Esophagus muscularis mucosa (tissue), 4 donors: Measurements from ENCODE around the gene NUP93. TPM values are rescaled to one million over a fixed set of nuclear protein-coding genes. Genes with fewer than 3 reads are reported as not detected.

Source experiments
- DNase-seq: peaks from one replicate; pipeline ENCODE4 v3.0.0-alpha.2; 2017; ENCODE audit errors: extremely low spot score
- H3K27ac ChIP-seq, 4 donors: fragments of 200-600 bp; sonication (generic); replicated peaks in 1 of 4; 1 replicate in 3 of 4; 2 replicates in 1 of 4; pipeline ENCODE4 v1.5.1; 2016 to 2019; ENCODE audit warnings: mild to moderate bottlenecking in 1 of 4
- H3K27me3 ChIP-seq, 4 donors: fragments of 200-600 bp; sonication (generic); one replicate each; pipeline versions ENCODE4 v1.5.1 to v1.6.0; 2016 to 2019
- H3K36me3 ChIP-seq, 4 donors: fragments of 200-600 bp; sonication (generic); one replicate each; pipeline ENCODE4 v1.5.1; 2016 to 2019
- H3K4me1 ChIP-seq, 4 donors: fragments of 200-600 bp; sonication (generic); one replicate each; pipeline ENCODE4 v1.5.1; 2016 to 2019
- H3K4me3 ChIP-seq, 4 donors: fragments of 200-600 bp; sonication (generic); 1 replicate in 2 of 4; 2 replicates in 2 of 4; pipeline ENCODE4 v1.5.1; 2016 to 2019; ENCODE audit warnings: mild to moderate bottlenecking in 4 of 4, moderate library complexity in 1 of 4
- H3K9me3 ChIP-seq, 4 donors: fragments of 200-600 bp; sonication (generic); 1 replicate in 3 of 4; 2 replicates in 1 of 4; pipeline ENCODE4 v1.5.1; 2016 to 2019
- CTCF ChIP-seq, 3 experiments: fragments of 200-600 bp in 2 of 3; fragments of 450-650 bp in 1 of 3; sonication (generic) in 2 of 3; IDR thresholded peaks; one replicate each; pipeline ENCODE4 v1.5.1; 2017 to 2019; ENCODE audit warnings: antibody characterized with exemption in 3 of 3, mild to moderate bottlenecking in 2 of 3, moderate library complexity in 1 of 3
- EP300 ChIP-seq: sonication (generic); formaldehyde crosslinking; IDR thresholded peaks from one replicate; pipeline ENCODE4 v1.6.1; 2017; ENCODE audit warnings: antibody characterized with exemption
- POLR2A ChIP-seq: fragments of 450-650 bp; IDR thresholded peaks from one replicate; pipeline ENCODE4 v1.6.1; 2017; ENCODE audit warnings: antibody characterized with exemption, moderate library complexity, mild to moderate bottlenecking, low read depth
- POLR2AphosphoS5 ChIP-seq, 2 donors: sonication (generic); formaldehyde crosslinking; IDR thresholded peaks; one replicate each; pipeline ENCODE4 v1.6.1; 2017; ENCODE audit warnings: antibody characterized with exemption in 2 of 2
- WGBS: methylation state at CpG from one replicate; pipeline ENCODE4 v1.1.5; 2018; 5-methylcytosine and 5-hydroxymethylcytosine counted together
- intact Hi-C: fragments of 100-400 bp; cut with DNase I; formaldehyde crosslinking; loops from one replicate; pipeline ENCODE4 v1.15.1; 2023
- total RNA-seq, 4 donors: library from RNA; depleted of rRNA; stranded (reverse); fragments of >200 nt; gene quantifications; one replicate each; pipeline versions ENCODE4 v1.1.0 to v1.2.1, GENCODE V29; 2016

NUP93 gene
- total RNA-seq, 4 donors from 2014 or later: 34.0 to 47.5 (median 36.5) TPM

GRCh38 chr16:56856876-56857447 lies 127.0 kb downstream of the NUP93 start:
- Histone ChIP-seq H3K27me3 (no peaks in the 10 kb centered on the region), H3K36me3 (no peaks in the 10 kb centered on the region), H3K4me1 (no peaks in the 10 kb centered on the region), H3K27ac (no peak overlapping the region), H3K4me3 (no peak overlapping the region), H3K9me3 (no peaks in the 10 kb centered on the region)
- TF ChIP-seq EP300 (no peak), POLR2AphosphoS5 (IDR thresholded peaks at IDR 0.05) (no peak), CTCF (IDR thresholded peaks at IDR 0.05) (no peak), POLR2A (no peak)
- 62% methylated on average over 6 of the region's 6 CpGs for WGBS
- intact Hi-C loops: no loop called here
- no peak for DNase-seq

GRCh38 chr16:56858374-56858773 lies 128.4 kb downstream of the NUP93 start:
- no peaks in the 10 kb centered on the region for H3K9me3 ChIP-seq
- H3K27ac ChIP-seq: no peak overlapping the region
- H3K27me3 ChIP-seq: no peaks in the 10 kb centered on the region
- H3K36me3 ChIP-seq: no peaks in the 10 kb centered on the region
- TF ChIP-seq CTCF (IDR thresholded peaks at IDR 0.05) (no peak), POLR2AphosphoS5 (IDR thresholded peaks at IDR 0.05) (no peak), EP300 (no peak), POLR2A (no peak)
- H3K4me1 ChIP-seq: no peaks in the 10 kb centered on the region
- 93% methylated on average over 14 of the region's 14 CpGs for WGBS
- H3K4me3 ChIP-seq: no peak overlapping the region
- no peak for DNase-seq
- intact Hi-C loops: no loop called here

GRCh38 chr16:56859636-56860035 lies 129.7 kb downstream of the NUP93 start:
- Histone ChIP-seq H3K9me3 (no peaks in the 10 kb centered on the region), H3K27ac (no peak overlapping the region), H3K4me3 (no peak overlapping the region), H3K27me3 (no peaks in the 10 kb centered on the region), H3K4me1 (no peaks in the 10 kb centered on the region), H3K36me3 (no peaks in the 10 kb centered on the region)
- TF ChIP-seq CTCF (IDR thresholded peaks at IDR 0.05) (no peak), POLR2AphosphoS5 (IDR thresholded peaks at IDR 0.05) (no peak), EP300 (no peak), POLR2A (no peak)
- no peak for DNase-seq
- intact Hi-C loops: no loop called here
- WGBS: 85% methylated on average over 2 of the region's 2 CpGs

- Histone ChIP-seq H3K36me3 (no peaks in the 10 kb centered on the region), H3K4me1 (no peaks in the 10 kb centered on the region), H3K4me3 (no peak overlapping the region), H3K27ac (no peak overlapping the region), H3K27me3 (no peaks in the 10 kb centered on the region), H3K9me3 (no peaks in the 10 kb centered on the region)
- no peak for TF ChIP-seq EP300
- TF ChIP-seq CTCF (IDR thresholded peaks at IDR 0.05): no peak
- TF ChIP-seq POLR2A: no peak
- TF ChIP-seq POLR2AphosphoS5 (IDR thresholded peaks at IDR 0.05): no peak
- WGBS: 68% methylated on average over 9 of the region's 9 CpGs
- intact Hi-C loops: no loop called here
- no peak for DNase-seq
Observed at GRCh38 chr16:56860226-56861020, 130.5 kb downstream of the NUP93 start.
